HUDEP-2 (cell line): ENCODE measurements around the gene PAX5.
A peak's percentile ranks its signal among the peaks of the same experiment; 100 is the strongest.

Experiments
- DNase-seq, 76 experiments: peaks; one replicate each; lab custom pipeline; 2025; ENCODE audit not compliant: unreplicated experiment in 76 of 76; lab: John Stamatoyannopoulos, UW

The PAX5 gene

DNA sequence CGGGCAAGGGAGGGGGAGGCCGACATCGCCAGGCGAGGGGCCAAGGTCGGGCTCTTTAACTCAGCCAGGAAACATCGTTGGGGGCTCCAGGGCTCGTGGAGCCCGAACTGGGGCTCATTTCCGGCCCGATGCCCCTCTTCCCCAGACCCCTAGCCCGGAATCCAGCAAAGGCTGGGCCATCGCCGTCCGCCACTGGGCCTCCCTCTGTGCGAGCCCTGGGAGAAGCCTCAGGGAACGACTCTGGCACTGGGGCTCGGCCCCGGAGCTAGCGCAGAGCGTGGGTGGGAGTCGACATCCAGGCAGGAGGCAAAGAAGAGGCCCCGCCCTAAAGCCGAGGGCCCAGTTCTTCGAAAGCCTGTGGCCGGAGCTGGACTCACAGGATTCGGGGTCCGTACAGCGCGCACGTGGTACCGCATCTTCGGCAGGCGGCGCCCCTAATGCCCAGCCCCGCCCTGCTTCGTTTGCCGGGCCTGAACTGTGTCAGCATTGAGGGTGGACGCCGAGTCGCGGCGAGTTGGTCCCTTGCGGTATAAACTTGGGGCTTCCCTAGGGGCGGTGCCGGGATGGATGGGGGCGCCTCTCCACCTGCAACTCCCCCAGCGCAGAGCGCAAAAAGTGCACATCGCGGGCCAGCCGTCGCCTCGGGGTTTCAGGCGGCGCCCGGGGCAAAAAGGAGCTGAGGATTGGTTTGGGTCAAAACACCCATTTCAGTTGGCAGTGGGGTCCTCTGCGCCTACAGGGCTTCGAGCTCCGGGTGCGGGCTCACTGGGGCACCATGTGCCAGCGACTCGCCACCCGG lies 3.6 kb upstream of the PAX5 start:
- peak in 5 of 76 experiments; percentile 6 to 28 (median 23) for DNase-seq

- DNase-seq, result peak in 53 of 76 experiments; percentile 6 to 60 (median 36)
Measured at GRCh38 chr9:37036776-37037502, 2.9 kb upstream of the PAX5 start.

DNA sequence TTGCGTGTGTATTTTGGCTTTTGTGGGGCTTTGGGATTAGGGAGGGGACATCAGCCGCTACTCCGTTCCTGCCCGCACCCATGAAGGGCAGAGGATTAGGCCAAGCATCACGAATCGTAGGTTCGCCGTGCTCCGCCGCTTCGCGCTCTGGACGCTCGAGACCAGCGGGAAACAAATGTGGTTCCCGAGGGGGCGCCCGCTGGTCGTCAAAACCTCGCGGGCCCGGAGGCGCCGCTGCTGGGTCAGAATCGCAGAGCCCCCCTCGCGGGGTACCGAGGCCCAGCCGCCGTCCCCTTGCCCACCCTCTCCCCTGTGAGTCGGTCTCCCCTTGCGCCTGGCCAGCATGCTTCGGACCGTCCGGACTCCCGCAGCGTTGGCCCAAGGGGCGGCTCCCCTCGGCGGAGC lies 2.3 kb upstream of the PAX5 start:
- DNase-seq, result peak in 1 of 76 experiments; percentile 14

GRCh38 chr9:37035648-37036370 lies 1.7 kb upstream of the PAX5 start:
- no peak for DNase-seq

- peak in 1 of 76 experiments; percentile 31 for DNase-seq
Measured at GRCh38 chr9:37034938-37035647, 1.0 kb upstream of the PAX5 start.

DNA sequence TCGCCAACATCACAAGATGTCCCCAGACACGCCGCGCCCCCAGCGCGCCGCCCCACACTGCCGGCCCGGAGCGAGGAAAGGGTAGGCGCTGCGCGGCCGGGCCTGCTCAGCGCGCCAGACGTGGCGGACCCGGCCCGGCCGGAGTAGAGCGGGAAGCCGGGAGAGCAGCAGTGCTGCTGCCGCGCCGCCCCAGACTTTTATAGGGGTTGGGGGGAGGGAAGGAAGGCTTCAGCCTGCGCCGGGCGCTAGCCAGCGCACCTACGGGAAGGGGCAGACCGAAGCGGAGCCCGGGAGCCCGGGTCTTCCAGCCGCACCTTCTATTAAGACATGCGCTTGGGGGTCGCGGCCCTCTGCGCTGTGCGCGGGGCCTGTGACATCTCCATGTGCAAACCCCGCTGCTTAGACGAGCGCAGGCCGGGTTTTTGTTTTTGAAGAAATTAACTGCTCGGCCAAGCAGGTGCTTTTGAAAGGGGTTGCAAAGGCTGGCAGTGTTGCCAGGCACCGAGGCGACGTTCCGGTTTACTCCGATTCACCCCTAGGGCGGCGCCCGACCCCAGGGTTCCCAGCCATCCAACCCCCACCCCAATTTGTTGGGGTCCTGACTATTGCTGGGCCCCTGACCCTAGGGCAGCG lies 353 bp upstream of the PAX5 start:
- DNase-seq, result peak in 2 of 76 experiments; percentile 13 to 29

- no peak for DNase-seq
Measured at GRCh38 chr9:37033141-37033540, 927 bp downstream of the PAX5 start.

GRCh38 chr9:37032713-37033112 lies 1.4 kb downstream of the PAX5 start:
- no peak for DNase-seq

DNA sequence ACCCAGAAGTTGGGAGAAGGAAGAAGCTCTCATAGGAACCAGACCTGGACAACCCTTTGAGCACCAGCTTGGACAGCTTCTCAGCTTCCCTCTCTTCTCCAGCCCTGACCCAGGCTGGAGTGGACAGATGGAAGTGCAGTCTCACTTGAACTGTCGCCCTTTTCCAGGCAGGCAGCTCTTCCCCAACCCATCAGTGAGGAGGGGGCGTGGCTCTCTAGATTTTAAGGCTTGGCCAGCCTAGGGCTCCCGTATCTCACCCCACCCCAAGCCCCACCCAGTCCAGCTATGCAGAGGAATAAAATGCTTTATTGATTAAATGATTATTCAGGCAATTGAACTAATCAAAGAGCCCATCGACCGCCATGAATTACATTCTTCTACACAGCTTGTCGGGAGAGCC lies 2.2 kb downstream of the PAX5 start:
- DNase-seq, result no peak

DNA sequence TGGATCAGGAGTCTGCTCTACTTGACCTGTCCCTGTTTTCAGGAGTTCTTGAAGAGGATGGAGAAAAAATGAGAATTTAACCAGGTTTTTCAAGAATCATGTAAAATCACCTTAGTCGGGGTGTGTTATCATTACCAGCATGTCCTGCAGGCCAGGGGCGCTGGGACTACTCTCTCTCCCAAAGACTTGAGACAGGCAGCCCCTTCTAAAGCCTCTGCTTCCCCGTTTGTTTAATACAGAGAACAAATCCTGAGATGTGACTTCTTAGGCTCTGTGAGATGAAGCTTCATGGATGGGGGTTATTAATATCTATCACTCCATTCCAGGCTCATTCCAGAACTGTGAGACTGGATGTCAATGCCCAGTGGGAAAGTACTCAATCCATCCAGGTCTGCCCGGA lies 3.0 kb downstream of the PAX5 start:
- DNase-seq, result no peak

- no peak for DNase-seq
Measured at GRCh38 chr9:37030611-37030939, 3.5 kb downstream of the PAX5 start.

GRCh38 chr9:37029776-37030610 lies 4.1 kb downstream of the PAX5 start:
- no peak for DNase-seq

GRCh38 chr9:37029304-37029775 lies 4.7 kb downstream of the PAX5 start:
- no peak for DNase-seq

DNA sequence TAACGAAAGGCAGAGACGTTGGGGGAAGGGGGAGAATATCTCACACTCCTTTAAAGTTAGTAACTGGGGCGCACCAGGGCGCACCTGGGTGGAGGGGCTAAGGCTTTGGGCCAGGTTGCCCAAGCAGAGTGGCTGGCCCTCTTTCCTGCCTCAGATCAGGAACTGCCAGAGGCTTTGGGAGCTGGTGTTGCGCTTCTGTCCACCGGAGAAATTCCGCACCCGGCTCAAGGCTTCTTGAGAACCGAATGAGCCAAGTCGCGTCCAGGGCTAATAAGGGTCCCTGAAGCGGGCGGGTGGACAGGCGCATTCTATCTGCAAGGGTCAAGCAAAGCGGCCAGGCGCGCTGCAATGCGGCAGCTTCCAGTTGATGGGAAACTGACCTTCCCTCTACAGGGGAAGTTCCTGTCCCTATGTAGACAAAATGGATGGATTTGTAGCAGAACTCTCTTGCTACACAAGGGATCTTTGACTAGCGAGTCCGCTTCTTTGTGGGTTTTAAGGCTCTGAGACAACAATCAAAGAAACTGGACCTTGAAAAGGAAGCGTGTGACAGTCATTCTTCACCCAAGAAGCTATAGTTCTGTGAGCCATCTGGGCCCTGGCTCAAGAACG lies 5.5 kb downstream of the PAX5 start:
- no peak for DNase-seq

DNA sequence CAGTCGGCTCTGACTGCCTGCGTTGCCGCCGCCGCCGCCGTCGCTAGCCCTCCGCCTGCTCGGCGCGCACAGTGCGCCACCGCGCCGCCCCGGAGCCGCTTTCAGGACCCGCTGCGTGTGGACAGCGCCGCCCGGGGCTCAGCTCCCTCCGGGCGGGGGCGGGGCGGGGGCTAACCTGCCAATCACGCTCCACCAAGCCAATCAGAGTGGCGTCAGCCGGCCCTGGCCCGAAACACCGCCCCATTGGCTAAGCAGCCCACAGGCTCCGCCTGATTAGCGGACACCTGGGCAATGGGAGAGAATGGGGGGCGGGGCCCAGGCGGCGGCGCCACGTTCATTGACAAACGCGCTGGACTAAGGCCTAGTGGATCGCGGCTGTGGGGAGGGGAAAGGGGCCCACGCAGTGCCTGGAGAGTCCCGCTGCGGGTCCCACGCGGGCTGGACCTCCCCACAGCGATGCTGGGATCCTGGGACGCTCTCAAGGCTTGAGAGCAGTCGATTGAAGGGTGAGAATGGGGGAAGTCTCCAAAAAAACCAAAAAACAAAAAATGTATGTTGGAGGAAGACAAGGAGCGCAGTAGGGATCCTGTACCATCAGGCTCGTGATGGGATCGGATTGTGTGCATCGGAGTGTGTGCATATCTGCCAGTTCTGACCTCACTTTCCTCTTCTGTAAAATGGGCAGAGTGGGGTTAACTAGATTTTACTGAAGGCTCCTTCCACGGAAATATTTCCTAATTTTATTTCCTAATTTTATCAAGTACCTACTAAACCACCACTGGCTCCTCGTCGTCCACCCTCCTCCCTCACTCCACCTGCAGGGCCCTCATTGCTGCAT lies 6.3 kb downstream of the PAX5 start:
- peak in 73 of 76 experiments; percentile 63 to 97 (median 92) for DNase-seq

DNA sequence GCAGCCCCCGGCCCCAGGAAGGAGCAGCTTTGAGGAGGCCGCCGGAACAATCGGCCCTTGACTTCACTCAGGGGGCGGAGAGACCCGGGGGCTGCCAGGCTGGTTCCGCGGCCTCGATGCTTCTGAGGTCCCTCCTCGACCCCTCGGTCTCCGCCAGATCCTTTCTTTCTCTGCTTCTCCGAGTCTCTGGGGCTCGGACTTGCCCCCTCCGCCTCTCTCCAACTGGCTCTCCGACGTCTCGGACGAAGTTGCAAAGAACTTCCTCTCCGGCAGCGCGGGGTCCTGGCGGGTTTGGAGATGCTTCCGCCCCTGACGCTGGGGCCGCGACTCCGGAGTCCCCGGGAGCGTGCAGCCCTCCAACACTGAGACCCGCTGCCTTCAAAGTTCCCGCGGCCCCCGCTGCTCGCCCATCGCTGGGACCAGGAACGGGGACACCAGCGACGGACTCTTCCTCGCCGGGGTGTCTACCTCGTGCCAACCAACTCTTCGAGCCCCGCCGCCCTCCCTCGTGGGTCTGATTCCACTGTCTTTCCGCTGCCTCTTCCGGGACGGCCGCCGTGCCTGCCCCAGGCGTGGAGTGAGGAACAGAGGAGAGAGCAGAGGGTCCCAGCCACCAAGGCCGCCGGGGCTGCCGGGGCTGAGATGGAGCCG lies 7.0 kb downstream of the PAX5 start:
- DNase-seq, result no peak

GRCh38 chr9:37026113-37026930 lies 7.7 kb downstream of the PAX5 start:
- no peak for DNase-seq
